GM12864 (cell line): ENCODE measurements around the gene PRKAG2.

Source experiments
- DNase-seq: peaks from one replicate; pipeline ENCODE4 v3.0.0-alpha.2; 2011; ENCODE audit warnings: low read depth
- H3K4me3 ChIP-seq: 2 replicates; pipeline ENCODE4 v1.5.1; 2011; ENCODE audit warnings: mild to moderate bottlenecking, low read depth, low read length, control low read depth
- TF ChIP-seq, protein P1 (sequence below): IDR thresholded peaks from 2 replicates; pipeline ENCODE4 v1.5.1; 2011; ENCODE audit warnings: low read depth, mild to moderate bottlenecking, moderate library complexity, low read length, control low read depth, inconsistent platforms; ENCODE audit errors: missing control alignments

PRKAG2 gene

DNA sequence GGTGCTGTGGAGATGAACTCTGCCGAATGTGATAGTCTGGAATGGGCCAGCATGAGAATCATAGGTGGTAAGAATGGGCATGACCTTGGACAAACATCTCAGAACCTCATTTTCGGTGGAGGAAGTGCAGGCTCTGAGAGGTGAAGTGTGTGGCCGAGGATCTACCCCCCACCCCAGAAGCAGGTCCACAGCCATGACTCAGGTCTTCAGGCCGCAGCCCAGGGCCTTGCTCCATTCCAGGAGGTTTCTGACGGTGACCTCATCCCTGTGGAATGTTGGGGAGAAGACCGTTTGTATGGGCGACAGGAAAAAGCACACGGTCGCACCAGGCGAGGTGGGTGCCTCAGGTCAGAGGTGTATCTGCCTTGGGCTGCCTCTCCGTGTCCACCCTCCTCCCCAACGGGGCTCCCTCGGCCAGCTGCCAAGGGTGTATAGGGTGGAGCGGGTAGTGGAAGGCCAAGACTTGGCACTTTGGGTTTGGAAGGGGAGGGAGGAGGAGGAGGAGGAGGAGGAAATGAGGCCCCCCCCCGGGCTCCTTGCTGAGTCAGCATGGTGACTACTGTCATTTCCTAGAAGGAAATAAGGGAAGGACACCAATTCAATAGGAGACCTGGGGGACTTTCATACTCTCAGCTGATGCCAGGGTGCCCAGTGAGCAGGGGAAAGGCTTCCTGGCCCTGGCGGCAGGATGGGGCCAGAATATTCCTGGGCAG, 189.2 kb downstream of the PRKAG2 start:
- TF ChIP-seq, protein P1, sequence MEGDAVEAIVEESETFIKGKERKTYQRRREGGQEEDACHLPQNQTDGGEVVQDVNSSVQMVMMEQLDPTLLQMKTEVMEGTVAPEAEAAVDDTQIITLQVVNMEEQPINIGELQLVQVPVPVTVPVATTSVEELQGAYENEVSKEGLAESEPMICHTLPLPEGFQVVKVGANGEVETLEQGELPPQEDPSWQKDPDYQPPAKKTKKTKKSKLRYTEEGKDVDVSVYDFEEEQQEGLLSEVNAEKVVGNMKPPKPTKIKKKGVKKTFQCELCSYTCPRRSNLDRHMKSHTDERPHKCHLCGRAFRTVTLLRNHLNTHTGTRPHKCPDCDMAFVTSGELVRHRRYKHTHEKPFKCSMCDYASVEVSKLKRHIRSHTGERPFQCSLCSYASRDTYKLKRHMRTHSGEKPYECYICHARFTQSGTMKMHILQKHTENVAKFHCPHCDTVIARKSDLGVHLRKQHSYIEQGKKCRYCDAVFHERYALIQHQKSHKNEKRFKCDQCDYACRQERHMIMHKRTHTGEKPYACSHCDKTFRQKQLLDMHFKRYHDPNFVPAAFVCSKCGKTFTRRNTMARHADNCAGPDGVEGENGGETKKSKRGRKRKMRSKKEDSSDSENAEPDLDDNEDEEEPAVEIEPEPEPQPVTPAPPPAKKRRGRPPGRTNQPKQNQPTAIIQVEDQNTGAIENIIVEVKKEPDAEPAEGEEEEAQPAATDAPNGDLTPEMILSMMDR: no peak
- H3K4me3 ChIP-seq: no peak overlapping the region
- no peak for DNase-seq

DNA sequence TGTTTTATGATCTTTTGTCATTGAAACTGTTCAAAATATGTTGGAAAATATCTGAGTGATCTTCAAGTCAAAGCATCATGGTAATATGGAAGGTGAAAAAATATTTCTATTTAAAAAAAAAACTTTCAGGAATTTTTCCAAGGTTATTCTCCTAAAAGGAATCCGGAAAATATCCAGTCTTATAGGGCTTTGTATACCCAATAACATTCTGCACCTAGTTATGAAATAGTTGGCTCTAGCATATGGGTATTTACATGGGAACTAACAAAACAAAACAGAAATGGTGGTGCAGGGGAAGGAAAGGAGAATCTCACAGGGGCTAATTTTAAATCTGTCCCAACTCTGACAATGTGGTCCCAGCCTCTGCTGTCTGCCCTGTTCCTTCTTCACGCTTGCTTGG, 190.1 kb downstream of the PRKAG2 start:
- TF ChIP-seq, protein P1: no peak
- no peak for DNase-seq
- no peak overlapping the region for H3K4me3 ChIP-seq

DNA sequence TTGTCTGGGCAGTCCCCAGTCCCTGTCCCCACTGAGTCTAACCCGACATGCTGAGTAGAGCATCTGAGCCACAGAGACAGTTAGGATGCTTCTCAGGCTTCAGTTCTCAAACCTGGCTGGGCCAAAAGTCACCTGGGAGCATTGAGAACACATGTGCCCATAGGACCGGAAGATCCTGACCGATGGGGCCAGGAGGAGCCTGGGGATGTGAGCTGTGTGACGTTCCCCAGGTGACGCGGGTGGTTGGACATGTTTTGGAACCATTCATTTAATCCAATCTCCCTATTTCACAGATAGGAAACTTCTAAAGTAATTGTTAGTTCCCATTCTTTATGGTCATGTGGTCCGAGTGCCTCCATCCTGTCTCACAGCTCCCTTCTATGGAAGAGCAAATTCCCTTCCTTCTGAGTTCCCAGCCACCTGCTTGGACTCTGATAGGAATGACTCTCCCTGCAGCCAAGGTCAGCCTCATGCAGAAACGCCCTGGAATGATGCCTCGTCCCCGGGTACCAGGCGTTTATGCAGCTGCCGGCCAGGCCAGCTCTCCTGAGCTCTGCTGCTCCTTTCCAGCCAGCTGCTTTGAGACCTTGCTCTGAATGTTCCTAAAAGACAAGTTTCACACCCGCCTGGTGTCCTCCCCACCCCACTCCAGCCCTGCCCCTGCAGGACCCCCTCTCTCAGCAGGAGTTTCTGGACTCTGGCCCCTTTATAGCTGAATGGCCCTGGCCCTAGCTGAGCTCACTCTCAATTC, 190.7 kb downstream of the PRKAG2 start:
- no peak for DNase-seq
- TF ChIP-seq, protein P1: no peak
- no peak overlapping the region for H3K4me3 ChIP-seq

DNA sequence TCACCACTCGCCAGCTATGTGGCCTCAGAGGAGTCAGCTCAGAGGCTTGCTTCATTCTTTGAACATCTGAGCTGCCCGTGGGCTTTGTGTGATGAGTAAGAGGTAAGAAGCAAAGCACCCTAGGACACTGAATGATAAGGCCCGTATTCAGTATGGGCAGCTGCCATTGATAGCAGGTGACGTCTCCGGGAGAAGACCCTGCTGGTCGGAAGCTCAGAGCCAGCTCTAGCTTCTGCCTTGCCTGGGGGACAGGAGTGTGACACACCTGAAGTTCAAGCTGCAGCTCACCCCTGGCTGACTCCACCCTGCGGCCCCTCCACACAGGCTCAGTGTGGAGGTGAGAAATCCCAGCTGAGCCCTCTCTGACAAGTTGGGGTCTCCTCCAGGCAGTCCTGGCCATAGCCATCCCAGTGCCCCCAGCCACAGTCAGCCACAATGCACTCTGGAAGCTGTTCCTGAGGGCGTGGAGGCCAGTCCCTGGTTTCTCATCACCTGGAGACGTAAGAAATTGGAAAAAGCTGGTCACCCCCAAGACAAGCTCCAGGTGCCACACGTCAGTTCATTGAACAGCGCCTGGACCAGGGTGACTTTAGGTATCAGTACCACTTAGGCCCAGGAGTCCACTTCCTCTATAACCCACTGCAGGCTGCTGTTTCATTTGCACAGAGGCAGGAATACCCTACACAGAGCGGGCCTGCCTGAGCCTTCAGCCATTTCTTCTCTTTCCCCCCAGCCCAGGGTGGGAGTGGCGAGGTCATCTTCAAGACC, 192.3 kb downstream of the PRKAG2 start:
- DNase-seq: no peak
- TF ChIP-seq, protein P1: no peak
- H3K4me3 ChIP-seq: no peak overlapping the region

DNA sequence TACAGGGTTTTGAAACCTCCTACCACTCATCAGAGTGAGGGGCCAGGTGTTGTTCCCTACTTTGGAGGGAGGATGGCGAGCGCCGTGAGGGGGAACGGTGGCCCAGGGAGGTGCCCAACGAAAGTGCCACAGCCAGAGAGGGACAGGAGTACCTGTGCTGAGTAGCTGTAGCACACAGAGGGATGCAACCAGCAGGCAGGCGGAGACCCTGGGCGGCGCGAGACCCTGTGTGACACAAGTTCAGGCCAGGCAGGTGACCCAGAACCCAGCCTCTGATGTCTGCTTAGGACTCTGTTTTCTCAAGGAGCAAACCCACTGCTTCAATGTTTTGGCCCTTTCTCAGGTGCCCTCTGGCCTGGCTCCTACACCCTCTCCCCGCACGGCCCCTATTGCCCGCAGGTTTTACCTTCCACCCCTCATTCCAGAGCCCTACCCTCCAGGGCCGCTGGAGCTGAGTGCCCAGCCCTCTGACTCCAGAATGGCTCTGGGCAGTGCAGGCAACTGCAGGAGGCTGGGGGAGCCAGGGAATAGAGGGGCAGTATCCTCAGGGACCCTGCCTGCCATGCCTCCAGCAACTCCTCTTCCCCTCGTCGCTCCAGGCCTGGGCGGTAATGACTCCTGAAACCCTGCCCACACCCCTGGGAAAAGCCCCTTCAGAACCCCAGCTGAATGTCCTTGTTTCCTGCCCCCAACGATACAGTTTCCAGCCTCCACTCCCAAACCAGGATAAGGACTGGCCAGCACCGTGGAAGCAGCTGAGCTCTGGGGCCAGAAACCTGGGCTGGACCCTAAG, 193.1 kb downstream of the PRKAG2 start:
- TF ChIP-seq, protein P1: no peak
- no peak overlapping the region for H3K4me3 ChIP-seq
- no peak for DNase-seq

DNA sequence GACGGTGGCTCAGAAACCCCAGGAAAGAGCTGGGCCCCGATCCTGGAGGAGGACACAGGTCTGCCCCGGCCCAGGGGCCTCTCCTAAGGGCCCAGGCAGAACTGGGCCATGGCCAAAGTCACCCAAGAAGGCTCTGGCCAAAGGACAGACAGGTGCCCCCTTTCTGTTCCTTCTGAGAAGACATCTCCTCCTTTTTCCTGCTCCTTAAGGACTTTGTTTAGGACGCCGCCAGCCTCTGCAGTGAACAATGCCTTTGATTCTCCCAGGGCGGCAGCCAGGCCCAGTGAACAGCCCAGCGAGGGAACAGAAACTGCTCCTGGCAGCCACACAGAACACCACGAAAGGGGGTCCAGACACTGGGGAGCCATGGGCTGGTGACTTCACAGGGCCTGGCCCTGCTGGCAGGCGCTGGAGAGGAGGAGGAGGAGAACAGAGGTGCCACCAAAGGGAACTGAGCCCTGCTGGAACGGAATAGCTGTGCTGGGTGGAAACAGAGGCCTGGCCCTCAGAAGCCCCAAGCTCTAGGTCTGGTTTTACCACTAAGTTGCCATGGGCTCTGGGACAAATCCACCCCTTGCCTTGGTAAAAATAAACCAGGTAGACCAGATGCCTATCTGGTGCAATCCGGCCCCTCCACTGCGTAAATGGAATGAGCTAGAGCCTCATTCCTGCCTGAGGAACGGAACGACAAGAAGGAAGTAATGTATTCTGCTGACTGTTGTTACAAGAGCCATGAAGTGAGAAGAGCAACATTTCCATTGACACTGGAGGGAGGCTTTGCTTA, 193.9 kb downstream of the PRKAG2 start:
- H3K4me3 ChIP-seq: no peak overlapping the region
- TF ChIP-seq, protein P1: no peak
- DNase-seq: no peak
